Measurements from ENCODE around the gene GRB10. TPM values are rescaled to one million over a fixed set of nuclear protein-coding genes. Genes with fewer than 3 reads are reported as not detected.

GRB10 gene
- total and polyA plus RNA-seq, 2 of the 8 experiments (the other 6 are each of a cell fraction or from before 2014, with no cell fraction given): 35.7 to 97.0 TPM

DNA sequence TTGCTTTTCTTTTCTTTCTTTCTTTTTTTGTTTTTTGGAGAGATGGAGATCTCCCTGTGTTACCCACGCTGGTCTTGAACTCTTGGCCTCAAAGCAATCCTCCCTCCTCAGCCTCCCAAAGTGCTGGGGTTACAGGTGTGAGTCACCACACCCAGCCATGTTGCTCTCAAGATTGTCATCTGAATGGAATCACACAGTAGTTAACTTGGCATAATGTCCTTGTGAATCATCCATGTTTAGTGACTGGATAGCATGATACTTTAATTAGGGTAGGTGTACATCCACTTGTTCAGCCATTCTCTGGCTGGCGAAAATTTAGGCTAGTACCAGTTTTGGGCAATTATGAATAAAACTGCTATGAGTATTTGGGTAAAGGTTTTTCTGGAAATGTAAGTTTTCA is 15.4 kb upstream of the GRB10 start (continued):
- TF ChIP-seq JUN (IDR thresholded peaks at IDR 0.05; ENCODE audit: low read depth, low read length) (no peak), BRCA1 (IDR thresholded peaks at IDR 0.05; ENCODE audit: low read depth, low read length) (no peak), KDM4A (IDR thresholded peaks at IDR 0.05; ENCODE audit: low read depth, low read length, severe bottlenecking) (no peak), PHF8 (conservative IDR thresholded peaks at IDR 0.05; ENCODE audit: low read depth, low read length) (no peak), GTF2F1 (IDR thresholded peaks at IDR 0.05; ENCODE audit: borderline replicate concordance, low read depth, low read length) (no peak)

All from H1 (cell line).